ENCODE results near the gene HPS3.
"Not testable (repeated sequence)": the region's sequence is repeated elsewhere in the genome, so short reads cannot be mapped to it uniquely, and the experiment has no call there.

HPS3 gene

GRCh38 chr3:149129326-149130205 is at the start of gene HPS3:
Gene HPS3, plus strand, starts transcription at chr3:149129638. Its CDS starts 86 bp downstream, at chr3:149129724.
- DNase-seq, result peak; percentile 74

GRCh38 chr3:149080011-149080698 is 49.3 kb upstream of the HPS3 start:
- no peak for DNase-seq

- DNase-seq, result no peak
Measured at GRCh38 chr3:149080699-149081091, 48.7 kb upstream of the HPS3 start.

GRCh38 chr3:149081772-149082171 is 47.7 kb upstream of the HPS3 start:
- DNase-seq, result no peak

GRCh38 chr3:149085828-149086231 is 43.6 kb upstream of the HPS3 start:
- no peak for DNase-seq

GRCh38 chr3:149086232-149086988 is 43.0 kb upstream of the HPS3 start, which contains the start of gene HLTF:
Gene HLTF, minus strand, starts transcription at chr3:149086533. Its CDS starts 197 bp downstream, at chr3:149086336.
- peak; percentile 90 for DNase-seq

- no peak for DNase-seq
Measured at GRCh38 chr3:149087208-149087607, 42.2 kb upstream of the HPS3 start.

GRCh38 chr3:149089395-149089794 is 40.0 kb upstream of the HPS3 start:
- DNase-seq, result no peak

GRCh38 chr3:149090461-149090860 is 39.0 kb upstream of the HPS3 start:
- DNase-seq, result no peak

- DNase-seq, result no peak
Measured at GRCh38 chr3:149090907-149091306, 38.5 kb upstream of the HPS3 start.

GRCh38 chr3:149091983-149092382 is 37.5 kb upstream of the HPS3 start:
- no peak for DNase-seq

- no peak for DNase-seq
Measured at GRCh38 chr3:149095487-149095886, 34.0 kb upstream of the HPS3 start.

GRCh38 chr3:149097987-149098386 is 31.5 kb upstream of the HPS3 start:
- DNase-seq, result not testable (repeated sequence)

- no peak for DNase-seq
Measured at GRCh38 chr3:149101154-149101553, 28.3 kb upstream of the HPS3 start.

- DNase-seq, result no peak
Measured at GRCh38 chr3:149101641-149102040, 27.8 kb upstream of the HPS3 start.

GRCh38 chr3:149104484-149104883 is 25.0 kb upstream of the HPS3 start:
- DNase-seq, result no peak

- no peak for DNase-seq
Measured at GRCh38 chr3:149114458-149114857, 15.0 kb upstream of the HPS3 start.

- no peak for DNase-seq
Measured at GRCh38 chr3:149115114-149115513, 14.3 kb upstream of the HPS3 start.

- no peak for DNase-seq
Measured at GRCh38 chr3:149118724-149119123, 10.7 kb upstream of the HPS3 start.

- DNase-seq, result no peak
Measured at GRCh38 chr3:149119466-149119865, 10.0 kb upstream of the HPS3 start.

- DNase-seq, result no peak
Measured at GRCh38 chr3:149120051-149120972, 9.1 kb upstream of the HPS3 start.

Data from T1000 (cell line).